Measurements from ENCODE around the gene UBXN4.

- TF ChIP-seq CTCF (conservative IDR thresholded peaks at IDR 0.05; ENCODE audit: low read depth, low read length) (no peak), EZH2 (IDR thresholded peaks at IDR 0.05; ENCODE audit: borderline replicate concordance, low read depth, low read length, poor library complexity, severe bottlenecking) (no peak)
Observed at GRCh38 chr2:135776367-135776766, 34.7 kb downstream of the UBXN4 start.
